GM23248 (cell line): Measurements from ENCODE around the gene COL17A1. TPM values are rescaled to one million over a fixed set of nuclear protein-coding genes. Genes with fewer than 3 reads are reported as not detected.

Experiments
- DNase-seq: peaks from one replicate; pipeline ENCODE4 v3.0.0-alpha.2; 2015
- H2AFZ ChIP-seq: fragments of 200-600 bp; sonication (generic); 2 replicates; pipeline ENCODE4 v1.6.1; 2016; ENCODE audit warnings: antibody characterized with exemption
- H3F3A ChIP-seq: fragments of 200-600 bp; sonication (generic); 2 replicates; pipeline ENCODE4 v1.6.1; 2016; ENCODE audit warnings: mild to moderate bottlenecking, antibody characterized with exemption, mixed run types; ENCODE audit not compliant: insufficient read depth
- H3K27ac ChIP-seq: fragments of 200-600 bp; sonication (generic); 2 replicates; pipeline ENCODE4 v1.5.1; 2016; ENCODE audit warnings: mild to moderate bottlenecking
- H3K27me3 ChIP-seq: fragments of 200-600 bp; sonication (generic); replicated peaks from 2 replicates; pipeline ENCODE4 v1.6.1; 2016; ENCODE audit warnings: mild to moderate bottlenecking; ENCODE audit not compliant: insufficient read depth
- H3K36me3 ChIP-seq: fragments of 200-600 bp; sonication (generic); 2 replicates; pipeline ENCODE4 v1.6.1; 2016; ENCODE audit warnings: low read depth, mild to moderate bottlenecking
- H3K4me1 ChIP-seq: fragments of 200-600 bp; sonication (generic); 2 replicates; pipeline ENCODE4 v1.6.1; 2016; ENCODE audit warnings: mild to moderate bottlenecking; ENCODE audit not compliant: insufficient read depth
- H3K4me2 ChIP-seq: fragments of 200-600 bp; sonication (generic); one replicate; pipeline ENCODE4 v1.6.1; 2016; ENCODE audit warnings: mild to moderate bottlenecking; ENCODE audit not compliant: unreplicated experiment
- H3K4me3 ChIP-seq: fragments of 200-600 bp; sonication (generic); 2 replicates; pipeline ENCODE4 v1.5.1; 2016; ENCODE audit warnings: mild to moderate bottlenecking
- H3K79me2 ChIP-seq: fragments of 200-600 bp; sonication (generic); 2 replicates; pipeline ENCODE4 v1.6.1; 2016; ENCODE audit warnings: mild to moderate bottlenecking; ENCODE audit not compliant: insufficient read depth
- H3K9ac ChIP-seq: fragments of 200-600 bp; sonication (generic); 2 replicates; pipeline ENCODE4 v1.6.1; 2016; ENCODE audit warnings: mild to moderate bottlenecking
- H3K9me2 ChIP-seq: fragments of 200-600 bp; sonication (generic); 2 replicates; pipeline ENCODE4 v1.6.1; 2016; ENCODE audit warnings: mixed run types, mild to moderate bottlenecking, moderate library complexity; ENCODE audit not compliant: insufficient read depth
- H3K9me3 ChIP-seq: fragments of 200-600 bp; sonication (generic); one replicate; pipeline ENCODE4 v1.6.1; 2017; ENCODE audit warnings: low read depth
- H4K20me1 ChIP-seq: fragments of 200-600 bp; sonication (generic); 2 replicates; pipeline ENCODE4 v1.6.0; 2016; ENCODE audit not compliant: insufficient read depth
- EZH2 ChIP-seq: fragments of 200-600 bp; sonication (generic); IDR thresholded peaks from 2 replicates; pipeline ENCODE4 v1.6.1; 2018; ENCODE audit warnings: antibody characterized with exemption, mild to moderate bottlenecking; ENCODE audit not compliant: insufficient read depth, poor library complexity, severe bottlenecking
- EZH2phosphoT487 ChIP-seq: fragments of 200-600 bp; sonication (generic); IDR thresholded peaks from 2 replicates; pipeline ENCODE4 v1.6.1; 2018; ENCODE audit warnings: antibody characterized with exemption, moderate library complexity, mild to moderate bottlenecking, low read depth; ENCODE audit not compliant: insufficient read depth
- WGBS, 2 experiments: methylation state at CpG; one replicate each; pipeline ENCODE4 v1.1.6; 2015 to 2017; ENCODE audit warnings: low lambda C conversion rate in 2 of 2, low coverage in 1 of 2; ENCODE audit errors: missing lambda C conversion rate in 2 of 2; 5-methylcytosine and 5-hydroxymethylcytosine counted together
- in situ Hi-C: fragments of 300-500 bp; cut with MboI; formaldehyde crosslinking; loops from 2 replicates; pipeline ENCODE4 v1.15.0; 2020
- polyA plus RNA-seq: library from polyadenylated mRNA; unstranded; fragments of >200 nt; fragmentation: Nextera tagmentation; extraction: Ambion mirVana; gene quantifications from 2 replicates; pipeline ENCODE4 v1.2.1, GENCODE V29; 2016
- total RNA-seq: library from RNA; depleted of rRNA; stranded (reverse); fragments of >200 nt; shearing (Covaris generic); gene quantifications from 2 replicates; pipeline ENCODE4 v1.2.3, GENCODE V29; 2014

Gene COL17A1
- total and polyA plus RNA-seq, 2 experiments from 2014 or later = 0.51 TPM; not detected in 1

- 0 out of 2 replicates have a peak, but pooled peaks cover 8% of the 10 kb centered on the region for H3F3A ChIP-seq
- H3K9ac ChIP-seq = no peak overlapping the region
- TF ChIP-seq EZH2phosphoT487 = no peak
- TF ChIP-seq EZH2 = no peak
- peaks cover 14% of the 10 kb centered on the region for H3K36me3 ChIP-seq
- 88 to 91% methylated on average over 4 of the region's 4 CpGs for WGBS, 2 experiments
- H3K9me3 ChIP-seq = no peaks in the 10 kb centered on the region
- no peak overlapping the region for H2AFZ ChIP-seq
- no peaks in the 10 kb centered on the region for H4K20me1 ChIP-seq
- no peak overlapping the region for H3K4me3 ChIP-seq
- H3K27me3 ChIP-seq = no peaks in the 10 kb centered on the region
- H3K79me2 ChIP-seq = 0 out of 2 replicates have a peak, but pooled peaks cover 4% of the 10 kb centered on the region
- H3K9me2 ChIP-seq = no peaks in the 10 kb centered on the region
- in situ Hi-C loops = no loop called here
- H3K4me1 ChIP-seq = peaks cover 7% of the 10 kb centered on the region; the same call in 1 of the 2 replicates
- H3K27ac ChIP-seq = no peak overlapping the region
- DNase-seq = no peak
- H3K4me2 ChIP-seq = no peak overlapping the region
Measured at GRCh38 chr10:104013489-104013888, 72.2 kb downstream of the COL17A1 start.

GRCh38 chr10:104011904-104012303 lies 73.8 kb downstream of the COL17A1 start:
- TF ChIP-seq EZH2phosphoT487 (no peak), EZH2 (no peak)
- no peaks in the 10 kb centered on the region for H3K9me2 ChIP-seq
- WGBS, 2 experiments = 80 to 87% methylated on average over 2 of the region's 2 CpGs
- H3K9me3 ChIP-seq = no peaks in the 10 kb centered on the region
- no peak overlapping the region for H3K9ac ChIP-seq
- H3K79me2 ChIP-seq = 0 out of 2 replicates have a peak, but pooled peaks cover 4% of the 10 kb centered on the region
- no peak overlapping the region for H3K4me2 ChIP-seq
- DNase-seq = no peak
- in situ Hi-C loops = no loop called here
- H2AFZ ChIP-seq = no peak overlapping the region
- H3K36me3 ChIP-seq = peaks cover 13% of the 10 kb centered on the region
- no peaks in the 10 kb centered on the region for H4K20me1 ChIP-seq
- H3K4me1 ChIP-seq = no peaks in the 10 kb centered on the region
- H3K27me3 ChIP-seq = no peaks in the 10 kb centered on the region
- H3F3A ChIP-seq = peaks cover 8% of the 10 kb centered on the region; the same call in 1 of the 2 replicates
- no peak overlapping the region for H3K4me3 ChIP-seq
- no peak overlapping the region for H3K27ac ChIP-seq

GRCh38 chr10:104005172-104005863 lies 80.4 kb downstream of the COL17A1 start:
- in situ Hi-C loops = no loop called here
- Histone ChIP-seq H2AFZ (no peak overlapping the region), H3K9me2 (no peaks in the 10 kb centered on the region), H3F3A (peaks cover 8% of the 10 kb centered on the region; the same call in 1 of the 2 replicates), H3K27me3 (no peaks in the 10 kb centered on the region), H3K4me3 (no peak overlapping the region), H3K9ac (no peak overlapping the region), H4K20me1 (no peaks in the 10 kb centered on the region), H3K79me2 (peaks cover 8% of the 10 kb centered on the region; the same call in 1 of the 2 replicates), H3K9me3 (no peaks in the 10 kb centered on the region), H3K36me3 (peaks cover 58% of the 10 kb centered on the region), H3K27ac (no peak overlapping the region), H3K4me2 (no peak overlapping the region), H3K4me1 (no peaks in the 10 kb centered on the region)
- TF ChIP-seq EZH2phosphoT487 = no peak
- no peak for TF ChIP-seq EZH2
- 89 to 90% methylated on average over 8 of the region's 8 CpGs for WGBS, 2 experiments
- DNase-seq = no peak

- in situ Hi-C loops = no loop called here
- peaks cover 67% of the 10 kb centered on the region for H3K36me3 ChIP-seq
- WGBS, 2 experiments = 83 to 100% methylated on average over 1 of the region's 1 CpG
Measured at GRCh38 chr10:104002911-104003310, 82.8 kb downstream of the COL17A1 start.

More at GRCh38 chr10:104002911-104003310, 82.8 kb downstream of the COL17A1 start:
- Histone ChIP-seq H3K27ac (no peak overlapping the region), H3K4me2 (no peak overlapping the region), H3K4me3 (no peak overlapping the region), H3K9me3 (no peaks in the 10 kb centered on the region), H3K27me3 (no peaks in the 10 kb centered on the region), H3K9me2 (no peaks in the 10 kb centered on the region), H2AFZ (no peak overlapping the region), H3K79me2 (peaks cover 23% of the 10 kb centered on the region), H3K9ac (no peak overlapping the region), H4K20me1 (no peaks in the 10 kb centered on the region), H3K4me1 (no peaks in the 10 kb centered on the region), H3F3A (0 out of 2 replicates have a peak, but pooled peaks cover 8% of the 10 kb centered on the region)
- DNase-seq = no peak
- TF ChIP-seq EZH2 (no peak), EZH2phosphoT487 (no peak)
